HepG2 (cell line): Measurements from ENCODE around the gene MIA2. TPM values are rescaled to one million over a fixed set of nuclear protein-coding genes. Genes with fewer than 3 reads are reported as not detected.

ENCODE experiments used
- CCDC6 ChIP-seq: sonication (generic); formaldehyde crosslinking; IDR thresholded peaks from 2 replicates; pipeline ENCODE4 v1.8.1; 2022; ENCODE audit warnings: mild to moderate bottlenecking, missing genetic modification reagents, moderate library complexity
- HOXA7 ChIP-seq: sonication (generic); formaldehyde crosslinking; IDR thresholded peaks from 2 replicates; pipeline ENCODE4 v1.8.1; 2022; ENCODE audit warnings: mild to moderate bottlenecking, missing genetic modification reagents, moderate library complexity
- IKZF1 ChIP-seq: fragments of 450-650 bp; IDR thresholded peaks from 2 replicates; pipeline ENCODE4 v1.7.1; 2016
- IRF9 ChIP-seq: sonication (generic); formaldehyde crosslinking; IDR thresholded peaks from 2 replicates; pipeline ENCODE4 v1.8.0; 2022; ENCODE audit warnings: missing genetic modification reagents, mild to moderate bottlenecking, borderline replicate concordance
- MIER3 ChIP-seq: IDR thresholded peaks from 2 replicates; pipeline ENCODE4 v1.6.1; 2016; ENCODE audit warnings: missing compliant biosample characterization, borderline replicate concordance
- MTF1 ChIP-seq: sonication (generic); formaldehyde crosslinking; IDR thresholded peaks from 2 replicates; pipeline ENCODE4 v1.5.0; 2020; ENCODE audit warnings: missing genetic modification reagents
- NFE2L2 ChIP-seq: fragments of 150-350 bp; IDR thresholded peaks from 2 replicates; pipeline ENCODE4 v1.6.1; 2014; ENCODE audit warnings: low read length
- NR2F1 ChIP-seq, 2 experiments: fragments of 450-650 bp in 1 of 2; formaldehyde crosslinking in 1 of 2; IDR thresholded peaks; 2 replicates each; pipeline versions ENCODE4 v1.5.0 to v1.6.1; 2016 to 2020; ENCODE audit warnings: mild to moderate bottlenecking in 1 of 2, missing compliant biosample characterization in 1 of 2, missing genetic modification reagents in 1 of 2, moderate library complexity in 1 of 2
- PHF5A ChIP-seq: IDR thresholded peaks from one replicate; pipeline ENCODE4 v1.6.1; 2018; ENCODE audit warnings: low read depth, missing genetic modification reagents; ENCODE audit not compliant: unreplicated experiment
- SNAI1 ChIP-seq: sonication (generic); formaldehyde crosslinking; IDR thresholded peaks from 2 replicates; pipeline ENCODE4 v1.5.0; 2020; ENCODE audit warnings: mild to moderate bottlenecking, missing genetic modification reagents, borderline replicate concordance
- SP5 ChIP-seq: IDR thresholded peaks from 2 replicates; pipeline ENCODE4 v1.6.1; 2016; ENCODE audit warnings: low read depth, borderline replicate concordance
- ZBTB40 ChIP-seq, 2 experiments: fragments of 450-650 bp in 1 of 2; sonication (generic) in 1 of 2; formaldehyde crosslinking in 1 of 2; IDR thresholded peaks; 2 replicates each; pipeline versions ENCODE4 v1.6.1 to v1.8.0; 2016 to 2022; ENCODE audit warnings: antibody characterized with exemption in 1 of 2, mild to moderate bottlenecking in 1 of 2, missing genetic modification reagents in 1 of 2
- ZNF629 ChIP-seq: sonication (generic); formaldehyde crosslinking; conservative IDR thresholded peaks from 2 replicates; pipeline ENCODE4 v1.5.0; 2020; ENCODE audit warnings: missing genetic modification reagents
- polyA plus RNA-seq, 8 experiments: library from polyadenylated mRNA; depleted of rRNA in 3 of 8; stranded (reverse) in 7 of 8; unstranded in 1 of 8; fragments of >200 nt; fragmentation: Illumina TruSeq in 4 of 8; extraction: Trizol in 4 of 8; gene quantifications; 2 replicates each; pipeline versions ENCODE4 v1.2.1 to v1.2.3, GENCODE V29; 2011 to 2016; ENCODE audit warnings: low read depth in 4 of 8, missing spikeins in 1 of 8, mixed read lengths in 1 of 8; ENCODE audit not compliant: insufficient read depth in 1 of 8
- total RNA-seq, 5 experiments: library from RNA; depleted of rRNA; stranded (reverse); fragments of >200 nt; fragmentation: Illumina TruSeq; extraction: Trizol; gene quantifications; 2 replicates each; pipeline ENCODE4 v1.2.3, GENCODE V29; 2016; ENCODE audit warnings: low read depth in 1 of 5
- TF ChIP-seq, protein P1 (sequence below): sonication (generic); formaldehyde crosslinking; conservative IDR thresholded peaks from 2 replicates; pipeline ENCODE4 v1.4.0; 2020; ENCODE audit warnings: missing genetic modification reagents

MIA2 gene
- total and polyA plus RNA-seq, 2 of the 13 experiments (the other 11 are each of a cell fraction or from before 2014, with no cell fraction given): 134 to 158 TPM

- 0 out of 2 replicates have a peak, but pooled peaks have one; percentile 22 for TF ChIP-seq ZBTB40 (IDR thresholded peaks at IDR 0.05)
- peak; percentile 91 for TF ChIP-seq ZBTB40 (CRISPR knock-in tag; IDR thresholded peaks at IDR 0.05)
- peak; percentile 21; the same call in 1 of the 2 replicates for TF ChIP-seq MIER3 (CRISPR knock-in tag)
- TF ChIP-seq MTF1 (CRISPR knock-in tag): peak; percentile 84; the same call in 1 of the 2 replicates
- TF ChIP-seq SP5 (CRISPR knock-in tag): peak; percentile 97
- no peak for TF ChIP-seq NFE2L2
- TF ChIP-seq IKZF1: no peak
- no peak for TF ChIP-seq HOXA7 (CRISPR knock-in tag)
- no peak for TF ChIP-seq NR2F1 (CRISPR knock-in tag; IDR thresholded peaks at IDR 0.05)
- peak; percentile 91 for TF ChIP-seq IRF9
- no peak for TF ChIP-seq PHF5A (CRISPR knock-in tag)
- peak; percentile 56 for TF ChIP-seq ZNF629 (CRISPR knock-in tag)
- peak; percentile 37 for TF ChIP-seq CCDC6 (CRISPR knock-in tag)
- no peak for TF ChIP-seq SNAI1
- TF ChIP-seq, protein P1, sequence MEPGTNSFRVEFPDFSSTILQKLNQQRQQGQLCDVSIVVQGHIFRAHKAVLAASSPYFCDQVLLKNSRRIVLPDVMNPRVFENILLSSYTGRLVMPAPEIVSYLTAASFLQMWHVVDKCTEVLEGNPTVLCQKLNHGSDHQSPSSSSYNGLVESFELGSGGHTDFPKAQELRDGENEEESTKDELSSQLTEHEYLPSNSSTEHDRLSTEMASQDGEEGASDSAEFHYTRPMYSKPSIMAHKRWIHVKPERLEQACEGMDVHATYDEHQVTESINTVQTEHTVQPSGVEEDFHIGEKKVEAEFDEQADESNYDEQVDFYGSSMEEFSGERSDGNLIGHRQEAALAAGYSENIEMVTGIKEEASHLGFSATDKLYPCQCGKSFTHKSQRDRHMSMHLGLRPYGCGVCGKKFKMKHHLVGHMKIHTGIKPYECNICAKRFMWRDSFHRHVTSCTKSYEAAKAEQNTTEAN (CRISPR knock-in tag): peak; percentile 85; the same call in 1 of the 2 replicates
Measured at GRCh38 chr14:39432619-39433451, 199.1 kb downstream of the MIA2 start (continued).
